ENCODE data around the gene ERCC6L2. TPM values are rescaled to one million over a fixed set of nuclear protein-coding genes. Genes with fewer than 3 reads are reported as not detected.

Gene ERCC6L2
- polyA plus RNA-seq, 1 of the 3 experiments (the other 2 are of a cell fraction): 10.0 TPM

DNA sequence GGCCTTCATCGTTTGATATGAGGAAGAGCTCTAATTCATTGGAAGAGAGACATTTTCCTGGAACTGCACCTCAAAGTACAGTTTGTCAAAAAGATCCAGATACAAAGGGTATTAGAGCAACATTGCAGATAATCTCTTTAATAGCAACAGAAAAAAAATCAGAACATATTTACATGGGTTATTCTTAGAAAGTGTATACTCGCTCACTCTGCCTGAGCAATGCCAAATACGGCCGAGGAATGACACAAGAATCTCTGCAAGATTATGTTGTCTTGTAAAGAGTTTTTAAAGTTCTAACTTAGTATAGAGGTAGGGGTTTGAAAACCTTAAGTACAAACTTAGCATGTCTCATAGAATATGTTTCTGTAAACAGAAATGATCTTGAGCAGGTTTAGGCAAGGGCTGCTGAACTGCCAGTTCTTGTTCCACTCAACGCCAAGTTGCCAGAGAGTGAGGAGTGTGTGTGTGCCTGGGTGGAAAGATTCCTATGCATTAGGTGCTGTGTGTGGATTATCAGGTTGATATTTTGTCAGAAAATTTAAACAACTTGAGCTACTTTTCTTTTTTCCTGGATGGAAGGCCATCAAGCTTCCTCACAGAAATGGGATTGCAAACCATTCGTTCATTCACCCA is 41.8 kb upstream of the ERCC6L2 start:
- H3K4me1 ChIP-seq (ENCODE audit: control insufficient read depth in 1 of 2, insufficient read depth in 2 of 2, low read depth in 1 of 2, low read length in 1 of 2): no peaks in the 10 kb centered on the region
- no peaks in the 10 kb centered on the region for H3K79me2 ChIP-seq (ENCODE audit: insufficient read depth)
- ChIA-PET CTCF (interaction anchor here (0.7 kb wide), 1 partner anchor 484 kb away, joined by 3 read pairs; no protein-coding TSS in a partner anchor), POLR2A (no interaction called here)
- H3K36me3 ChIP-seq (replicated peaks in 1 of 2; ENCODE audit: control insufficient read depth in 1 of 2, insufficient read depth in 2 of 2, low read length in 1 of 2): no peaks in the 10 kb centered on the region
- H2AFZ ChIP-seq (ENCODE audit: low read depth): no peak overlapping the region
- no peak for TF ChIP-seq TCF12 (IDR thresholded peaks at IDR 0.05)
- no peak for TF ChIP-seq GABPA (IDR thresholded peaks at IDR 0.05; ENCODE audit: low read depth)
- TF ChIP-seq, protein P1, sequence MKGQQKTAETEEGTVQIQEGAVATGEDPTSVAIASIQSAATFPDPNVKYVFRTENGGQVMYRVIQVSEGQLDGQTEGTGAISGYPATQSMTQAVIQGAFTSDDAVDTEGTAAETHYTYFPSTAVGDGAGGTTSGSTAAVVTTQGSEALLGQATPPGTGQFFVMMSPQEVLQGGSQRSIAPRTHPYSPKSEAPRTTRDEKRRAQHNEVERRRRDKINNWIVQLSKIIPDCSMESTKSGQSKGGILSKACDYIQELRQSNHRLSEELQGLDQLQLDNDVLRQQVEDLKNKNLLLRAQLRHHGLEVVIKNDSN (IDR thresholded peaks at IDR 0.05; ENCODE audit: borderline replicate concordance, low read depth): no peak
- no peak for TF ChIP-seq MXI1 (IDR thresholded peaks at IDR 0.05; ENCODE audit: low read depth, low read length)
- no peak for TF ChIP-seq RCOR1 (IDR thresholded peaks at IDR 0.05; ENCODE audit: low read length)
- H3K9me2 ChIP-seq: no peaks in the 10 kb centered on the region
- no peaks in the 10 kb centered on the region for H3K9me3 ChIP-seq
- DNase-seq: no peak
- no peak overlapping the region for H3K9ac ChIP-seq
- H3K27me3 ChIP-seq (ENCODE audit: insufficient read depth): no peaks in the 10 kb centered on the region
- H3K4me3 ChIP-seq (ENCODE audit: low read depth in 2 of 2, low read length in 1 of 2): no peak overlapping the region
- peaks cover 9% of the 10 kb centered on the region for H3F3A ChIP-seq (replicated peaks; ENCODE audit: insufficient read depth)
- WGBS (ENCODE audit: low lambda C conversion rate): 95% methylated on average over 6 of the region's 6 CpGs
- H3K4me2 ChIP-seq: no peak overlapping the region
- no peaks in the 10 kb centered on the region for H4K20me1 ChIP-seq (ENCODE audit: insufficient read depth)
- no peak overlapping the region for H3K27ac ChIP-seq (ENCODE audit: low read depth in 2 of 2, low read length in 1 of 2)

DNA sequence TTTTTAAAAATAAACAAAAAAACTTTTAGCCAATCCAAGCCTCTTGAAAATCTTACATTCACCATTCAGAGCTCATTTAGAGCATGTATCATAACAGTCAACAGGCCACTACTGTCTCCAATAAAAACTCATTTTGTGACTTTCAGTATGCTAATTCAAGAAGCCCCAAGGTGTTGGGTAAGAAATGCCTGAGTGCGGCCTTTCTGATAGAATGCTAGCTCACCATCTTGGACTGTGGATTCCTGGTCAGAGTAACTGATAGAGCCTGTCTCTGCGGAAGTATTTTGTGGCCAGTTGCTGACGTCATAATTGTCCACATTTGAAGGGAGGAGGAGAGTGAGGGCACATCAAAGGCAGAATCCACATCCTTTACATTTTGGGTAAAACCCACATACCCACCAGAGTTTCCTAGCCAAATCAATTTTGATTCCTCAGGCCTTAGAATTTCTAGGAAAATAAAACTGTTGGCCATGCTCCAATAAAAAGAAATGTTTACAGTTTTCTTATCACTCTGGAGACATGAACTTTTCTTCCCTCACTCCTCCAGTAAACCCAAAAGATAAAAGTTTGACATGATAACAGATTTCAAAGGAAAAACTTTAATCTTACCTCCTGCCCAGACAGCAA is 41.1 kb upstream of the ERCC6L2 start:
- no peaks in the 10 kb centered on the region for H3K9me3 ChIP-seq
- H3K4me2 ChIP-seq: no peak overlapping the region
- no peaks in the 10 kb centered on the region for H3K9me2 ChIP-seq
- no peaks in the 10 kb centered on the region for H3K27me3 ChIP-seq (ENCODE audit: insufficient read depth)
- ChIA-PET CTCF (interaction anchor here (0.7 kb wide), 1 partner anchor 474 kb away, joined by 3 read pairs; no protein-coding TSS in a partner anchor), POLR2A (no interaction called here)
- H3K4me1 ChIP-seq (ENCODE audit: control insufficient read depth in 1 of 2, insufficient read depth in 2 of 2, low read depth in 1 of 2, low read length in 1 of 2): no peaks in the 10 kb centered on the region
- no peak overlapping the region for H3K9ac ChIP-seq
- no peaks in the 10 kb centered on the region for H3K79me2 ChIP-seq (ENCODE audit: insufficient read depth)
- no peak overlapping the region for H2AFZ ChIP-seq (ENCODE audit: low read depth)
- H3K36me3 ChIP-seq (replicated peaks in 1 of 2; ENCODE audit: control insufficient read depth in 1 of 2, insufficient read depth in 2 of 2, low read length in 1 of 2): no peaks in the 10 kb centered on the region
- H3K4me3 ChIP-seq (ENCODE audit: low read depth in 2 of 2, low read length in 1 of 2): no peak overlapping the region
- H3K27ac ChIP-seq (ENCODE audit: low read depth in 2 of 2, low read length in 1 of 2): no peak overlapping the region
- no peaks in the 10 kb centered on the region for H4K20me1 ChIP-seq (ENCODE audit: insufficient read depth)
- H3F3A ChIP-seq (replicated peaks; ENCODE audit: insufficient read depth): peaks cover 9% of the 10 kb centered on the region
- DNase-seq: no peak
- TF ChIP-seq FOSL2 (IDR thresholded peaks at IDR 0.05; ENCODE audit: borderline replicate concordance, low read depth): no peak
- TF ChIP-seq, protein P2, sequence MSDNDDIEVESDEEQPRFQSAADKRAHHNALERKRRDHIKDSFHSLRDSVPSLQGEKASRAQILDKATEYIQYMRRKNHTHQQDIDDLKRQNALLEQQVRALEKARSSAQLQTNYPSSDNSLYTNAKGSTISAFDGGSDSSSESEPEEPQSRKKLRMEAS (IDR thresholded peaks at IDR 0.05; ENCODE audit: low read depth): no peak
- no peak for TF ChIP-seq MEF2A (IDR thresholded peaks at IDR 0.05; ENCODE audit: borderline replicate concordance, low read depth)
- no peak for TF ChIP-seq GABPA (IDR thresholded peaks at IDR 0.05; ENCODE audit: low read depth)
- TF ChIP-seq POLR2AphosphoS5 (IDR thresholded peaks at IDR 0.05; ENCODE audit: low read depth, low read length): no peak
- no peak for TF ChIP-seq RCOR1 (IDR thresholded peaks at IDR 0.05; ENCODE audit: low read length)
- 87% methylated on average over 3 of the region's 3 CpGs for WGBS (ENCODE audit: low lambda C conversion rate)

DNA sequence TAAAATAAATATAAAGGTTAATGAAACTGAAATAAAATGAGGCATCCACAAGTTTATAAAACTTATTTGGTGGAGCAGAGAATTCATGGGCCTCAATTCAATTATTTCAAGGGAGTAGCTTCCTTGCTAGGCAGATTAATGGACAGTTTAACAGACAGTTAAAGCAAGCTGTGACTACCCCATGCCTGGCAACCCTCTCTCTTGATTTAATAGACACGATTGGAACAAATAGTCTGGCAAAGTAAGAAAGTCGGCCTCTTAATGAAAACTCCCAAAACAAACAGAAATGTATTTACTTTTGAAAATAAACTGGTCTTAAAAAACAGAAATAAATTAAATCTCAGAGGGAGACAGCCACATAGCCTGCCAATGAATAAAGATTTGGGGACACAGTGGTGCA is 40.1 kb upstream of the ERCC6L2 start:
- no peaks in the 10 kb centered on the region for H3K27me3 ChIP-seq (ENCODE audit: insufficient read depth)

More for the DNA sequence above, 40.1 kb upstream of the ERCC6L2 start:
- Histone ChIP-seq H2AFZ (ENCODE audit: low read depth) (no peak overlapping the region), H3K79me2 (ENCODE audit: insufficient read depth) (no peaks in the 10 kb centered on the region), H3K36me3 (replicated peaks in 1 of 2; ENCODE audit: control insufficient read depth in 1 of 2, insufficient read depth in 2 of 2, low read length in 1 of 2) (no peaks in the 10 kb centered on the region), H3K9me3 (no peaks in the 10 kb centered on the region), H3K4me1 (ENCODE audit: control insufficient read depth in 1 of 2, insufficient read depth in 2 of 2, low read depth in 1 of 2, low read length in 1 of 2) (no peaks in the 10 kb centered on the region), H3K9ac (no peak overlapping the region), H3F3A (replicated peaks; ENCODE audit: insufficient read depth) (peaks cover 9% of the 10 kb centered on the region), H3K27ac (ENCODE audit: low read depth in 2 of 2, low read length in 1 of 2) (no peak overlapping the region), H3K4me3 (ENCODE audit: low read depth in 2 of 2, low read length in 1 of 2) (no peak overlapping the region), H3K4me2 (no peak overlapping the region), H3K9me2 (no peaks in the 10 kb centered on the region), H4K20me1 (ENCODE audit: insufficient read depth) (no peaks in the 10 kb centered on the region)
- ChIA-PET CTCF (no interaction called here), POLR2A (no interaction called here)
- TF ChIP-seq, protein P2 (IDR thresholded peaks at IDR 0.05; ENCODE audit: low read depth): no peak
- TF ChIP-seq RCOR1 (IDR thresholded peaks at IDR 0.05; ENCODE audit: low read length) (no peak), NFIC (IDR thresholded peaks at IDR 0.05; ENCODE audit: borderline replicate concordance) (no peak), NRF1 (IDR thresholded peaks at IDR 0.05; ENCODE audit: low read depth, low read length) (no peak), ELF1 (IDR thresholded peaks at IDR 0.05) (no peak)
- TF ChIP-seq, protein P3, sequence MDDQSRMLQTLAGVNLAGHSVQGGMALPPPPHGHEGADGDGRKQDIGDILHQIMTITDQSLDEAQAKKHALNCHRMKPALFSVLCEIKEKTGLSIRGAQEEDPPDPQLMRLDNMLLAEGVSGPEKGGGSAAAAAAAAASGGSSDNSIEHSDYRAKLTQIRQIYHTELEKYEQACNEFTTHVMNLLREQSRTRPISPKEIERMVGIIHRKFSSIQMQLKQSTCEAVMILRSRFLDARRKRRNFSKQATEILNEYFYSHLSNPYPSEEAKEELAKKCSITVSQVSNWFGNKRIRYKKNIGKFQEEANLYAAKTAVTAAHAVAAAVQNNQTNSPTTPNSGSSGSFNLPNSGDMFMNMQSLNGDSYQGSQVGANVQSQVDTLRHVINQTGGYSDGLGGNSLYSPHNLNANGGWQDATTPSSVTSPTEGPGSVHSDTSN (IDR thresholded peaks at IDR 0.05): no peak
- 77% methylated on average over 2 of the region's 2 CpGs for WGBS (ENCODE audit: low lambda C conversion rate)
- DNase-seq: no peak

Measured in SK-N-SH (cell line).